Measurements from ENCODE around the gene CTIF. TPM values are rescaled to one million over a fixed set of nuclear protein-coding genes. Genes with fewer than 3 reads are reported as not detected.

Gene CTIF
- total RNA-seq, 1 experiment from 2014 or later = 20.6 TPM

DNA sequence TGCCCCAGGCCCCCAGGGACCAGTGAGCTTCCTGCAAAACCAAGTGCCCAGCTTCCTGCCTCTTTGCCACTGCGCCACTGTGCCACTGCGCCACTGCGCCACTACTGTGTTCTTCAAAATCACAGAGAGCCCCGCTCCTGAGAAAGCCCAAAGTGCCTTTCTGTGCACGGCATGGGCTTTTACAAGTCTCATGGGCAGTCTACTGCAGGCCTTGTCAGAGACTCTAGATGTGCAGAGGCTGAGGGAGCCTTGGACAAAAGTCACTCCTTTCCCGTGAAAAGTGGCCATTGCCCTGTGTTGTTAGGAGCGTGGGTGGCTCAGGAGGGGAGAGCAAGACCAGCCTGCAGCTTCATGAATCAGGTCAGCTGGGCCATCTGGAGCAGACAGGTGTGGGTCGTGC is 231.4 kb downstream of the CTIF start:
- Histone ChIP-seq H3K36me3 (peaks cover 2% of the 10 kb centered on the region; the same call in 1 of the 2 replicates), H3K4me3 (no peak overlapping the region), H3K9me3 (no peaks in the 10 kb centered on the region), H3K27me3 (no peaks in the 10 kb centered on the region)
- DNase-seq = no peak

- DNase-seq = no peak
- Histone ChIP-seq H3K4me3 (no peak overlapping the region), H3K27me3 (no peaks in the 10 kb centered on the region), H3K9me3 (no peaks in the 10 kb centered on the region), H3K36me3 (peaks cover 2% of the 10 kb centered on the region; the same call in 1 of the 2 replicates)
Measured at GRCh38 chr18:48771641-48772375, 233.0 kb downstream of the CTIF start.

GRCh38 chr18:48772457-48772856 is 233.6 kb downstream of the CTIF start:
- Histone ChIP-seq H3K27me3 (no peaks in the 10 kb centered on the region), H3K9me3 (no peaks in the 10 kb centered on the region), H3K36me3 (peaks cover 2% of the 10 kb centered on the region; the same call in 1 of the 2 replicates), H3K4me3 (no peak overlapping the region)
- DNase-seq = no peak

DNA sequence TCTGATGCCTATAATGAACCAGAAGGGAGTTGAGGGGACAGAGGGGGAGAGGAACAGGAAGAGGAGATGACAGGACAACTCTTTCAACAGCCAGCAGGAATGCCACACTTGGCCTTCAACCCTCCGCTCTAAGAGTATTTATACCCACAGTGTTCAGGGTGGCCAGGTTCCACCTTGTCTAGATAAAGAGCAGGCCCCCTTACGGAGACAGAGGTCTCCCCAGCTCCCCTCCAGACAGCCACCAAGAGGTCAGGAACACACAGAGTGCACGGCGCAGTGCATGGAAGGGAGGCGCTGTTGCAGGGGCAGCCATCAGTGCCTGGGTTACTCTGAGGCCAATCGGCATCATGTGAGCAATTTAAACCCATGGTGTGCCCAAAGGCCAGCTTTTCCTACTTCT is 235.0 kb downstream of the CTIF start:
- no peak for DNase-seq
- Histone ChIP-seq H3K9me3 (no peaks in the 10 kb centered on the region), H3K27me3 (no peaks in the 10 kb centered on the region), H3K4me3 (no peak overlapping the region), H3K36me3 (peaks cover 2% of the 10 kb centered on the region; the same call in 1 of the 2 replicates)

GRCh38 chr18:48774941-48775340 is 236.1 kb downstream of the CTIF start:
- Histone ChIP-seq H3K36me3 (peaks cover 2% of the 10 kb centered on the region; the same call in 1 of the 2 replicates), H3K27me3 (no peaks in the 10 kb centered on the region), H3K4me3 (no peak overlapping the region), H3K9me3 (no peaks in the 10 kb centered on the region)
- DNase-seq = no peak

DNA sequence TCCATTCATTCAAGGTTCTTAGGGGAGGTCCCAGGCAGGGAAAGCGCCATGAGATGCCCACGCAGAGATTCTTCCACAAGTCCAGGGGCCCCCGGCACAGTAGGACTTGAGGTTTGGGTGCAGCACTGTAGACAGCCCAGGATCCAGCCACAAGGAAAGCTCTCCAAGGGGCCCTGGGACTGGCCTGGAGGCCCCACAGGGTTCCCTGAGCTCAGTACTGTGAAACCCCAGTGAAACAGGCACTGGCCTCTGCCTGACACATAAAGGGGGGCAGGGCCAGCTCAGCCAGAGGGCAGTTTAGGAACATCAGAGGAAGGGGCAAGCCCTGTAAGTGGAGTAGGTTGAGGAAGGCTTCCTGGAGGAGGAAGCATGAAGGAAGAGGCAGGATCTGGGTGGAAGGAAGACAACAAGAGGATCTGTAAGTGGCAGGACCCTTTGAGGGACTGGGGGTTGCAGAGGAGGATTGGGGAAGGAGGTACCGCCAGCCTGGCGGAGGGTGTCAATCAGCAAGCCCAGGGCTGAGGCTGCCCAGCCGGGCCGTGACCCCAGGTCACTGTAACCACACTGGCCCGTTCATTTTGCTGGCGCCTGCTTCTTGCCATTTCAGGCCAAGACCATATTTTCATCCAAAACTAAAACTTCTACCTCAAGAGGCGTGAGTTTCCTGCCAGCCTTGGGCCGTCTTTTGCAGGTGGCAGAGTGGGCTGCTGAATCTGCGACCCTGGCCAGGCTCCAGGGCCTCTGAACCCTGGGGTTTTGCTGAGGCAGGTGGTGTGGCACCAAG is 236.7 kb downstream of the CTIF start:
- no peak overlapping the region for H3K4me3 ChIP-seq
- DNase-seq = no peak
- H3K36me3 ChIP-seq = peaks cover 2% of the 10 kb centered on the region; the same call in 1 of the 2 replicates
- H3K27me3 ChIP-seq = no peaks in the 10 kb centered on the region
- no peaks in the 10 kb centered on the region for H3K9me3 ChIP-seq

DNA sequence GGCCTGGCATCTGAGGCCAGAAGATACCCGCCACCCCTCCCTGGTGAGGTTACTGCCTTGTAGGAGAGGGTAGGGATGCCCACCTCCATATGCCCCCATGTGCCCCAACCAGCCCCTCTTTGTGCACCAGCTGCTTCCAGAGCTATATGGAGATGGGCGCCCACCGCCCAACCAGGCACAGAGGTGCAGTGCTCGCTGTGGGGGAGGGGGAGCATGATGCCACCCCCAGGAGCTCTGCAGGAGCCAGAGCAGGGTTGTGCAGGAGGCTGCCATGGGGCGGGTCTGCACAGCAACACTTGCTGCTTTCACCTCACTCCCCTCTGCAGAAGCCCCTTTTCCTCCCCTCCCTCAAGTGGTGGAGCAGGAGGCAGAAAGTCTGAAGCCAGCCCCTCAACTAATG is 237.3 kb downstream of the CTIF start:
- H3K9me3 ChIP-seq = no peaks in the 10 kb centered on the region

GRCh38 chr18:48776641-48777025 is 237.8 kb downstream of the CTIF start:
- no peak for DNase-seq
- H3K9me3 ChIP-seq = no peaks in the 10 kb centered on the region
- H3K27me3 ChIP-seq = no peaks in the 10 kb centered on the region
- H3K36me3 ChIP-seq = peaks cover 2% of the 10 kb centered on the region; the same call in 1 of the 2 replicates
- no peak overlapping the region for H3K4me3 ChIP-seq

More for the DNA sequence above, 237.3 kb downstream of the CTIF start:
- peaks cover 2% of the 10 kb centered on the region; the same call in 1 of the 2 replicates for H3K36me3 ChIP-seq
- no peak for DNase-seq
- no peak overlapping the region for H3K4me3 ChIP-seq
- H3K27me3 ChIP-seq = no peaks in the 10 kb centered on the region

DNA sequence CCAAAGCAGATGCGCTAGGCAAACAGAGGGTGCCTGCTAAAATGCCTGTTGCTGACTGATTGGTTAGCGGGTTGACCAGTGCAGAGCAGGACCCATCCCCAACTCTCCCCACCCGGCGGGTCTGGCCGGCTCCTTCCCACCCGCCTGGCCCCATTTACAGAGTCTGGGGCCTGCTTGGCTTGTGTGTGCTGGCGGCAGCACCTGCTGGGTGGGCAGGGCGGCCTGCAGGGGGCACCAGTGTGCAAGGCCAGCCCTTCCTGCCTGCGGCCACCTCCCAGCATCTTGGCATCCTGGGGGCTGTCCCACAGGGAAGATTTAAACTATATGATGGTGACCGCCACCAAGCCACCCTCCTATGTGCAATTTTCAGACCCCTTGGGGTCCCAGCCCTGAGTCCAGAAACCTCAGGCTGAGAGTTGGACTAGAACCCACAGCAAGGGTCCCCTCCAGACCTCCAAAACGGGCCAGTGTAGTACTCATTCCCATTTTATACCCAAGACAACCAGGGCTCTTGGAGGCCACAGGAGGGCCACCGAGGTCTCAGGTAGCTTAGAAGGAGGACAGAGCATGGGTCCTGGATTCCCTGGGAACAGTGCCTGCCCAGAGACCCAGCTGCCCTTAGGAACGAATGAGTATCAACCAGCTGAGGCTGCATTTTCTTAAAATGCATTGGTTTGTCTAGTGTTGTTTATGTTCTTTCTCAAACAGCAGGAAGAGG is 238.4 kb downstream of the CTIF start:
- Histone ChIP-seq H3K9me3 (no peaks in the 10 kb centered on the region), H3K27me3 (no peaks in the 10 kb centered on the region), H3K36me3 (peaks cover 2% of the 10 kb centered on the region; the same call in 1 of the 2 replicates), H3K4me3 (no peak overlapping the region)
- DNase-seq = peak; percentile 28

DNA sequence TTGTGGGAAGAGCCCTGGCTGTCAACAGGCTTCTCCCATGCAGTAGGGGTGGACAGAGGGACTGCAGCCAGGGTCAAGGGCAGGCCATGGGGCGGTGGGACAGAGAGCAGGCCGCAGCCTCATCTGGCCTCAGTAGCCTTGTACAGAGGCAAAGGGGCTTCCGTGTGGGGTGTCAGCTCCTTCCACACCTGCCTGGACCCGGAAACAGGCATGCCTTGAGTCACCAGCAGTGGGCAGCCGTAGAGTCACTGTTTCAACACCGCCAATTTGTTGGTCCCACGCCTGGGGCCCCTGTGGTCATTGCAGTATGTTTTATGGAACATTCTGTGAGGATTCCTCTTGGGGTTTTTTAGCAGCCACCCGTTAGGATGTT is 238.9 kb downstream of the CTIF start:
- Histone ChIP-seq H3K9me3 (no peaks in the 10 kb centered on the region), H3K4me3 (no peak overlapping the region), H3K27me3 (no peaks in the 10 kb centered on the region), H3K36me3 (no peaks in the 10 kb centered on the region)
- no peak for DNase-seq

- no peak for DNase-seq
- Histone ChIP-seq H3K9me3 (no peaks in the 10 kb centered on the region), H3K27me3 (no peaks in the 10 kb centered on the region), H3K36me3 (no peaks in the 10 kb centered on the region), H3K4me3 (no peak overlapping the region)
Measured at GRCh38 chr18:48778344-48779011, 239.6 kb downstream of the CTIF start.

GRCh38 chr18:48779462-48779861 is 240.6 kb downstream of the CTIF start:
- H3K4me3 ChIP-seq = no peak overlapping the region
- H3K36me3 ChIP-seq = no peaks in the 10 kb centered on the region
- DNase-seq = no peak

GRCh38 chr18:48780201-48780912 is 241.5 kb downstream of the CTIF start:
- Histone ChIP-seq H3K36me3 (no peaks in the 10 kb centered on the region; the same call in 1 of the 2 replicates), H3K9me3 (no peaks in the 10 kb centered on the region), H3K4me3 (no peak overlapping the region), H3K27me3 (no peaks in the 10 kb centered on the region)
- no peak for DNase-seq

More at GRCh38 chr18:48779462-48779861, 240.6 kb downstream of the CTIF start:
- Histone ChIP-seq H3K27me3 (no peaks in the 10 kb centered on the region), H3K9me3 (no peaks in the 10 kb centered on the region)

DNA sequence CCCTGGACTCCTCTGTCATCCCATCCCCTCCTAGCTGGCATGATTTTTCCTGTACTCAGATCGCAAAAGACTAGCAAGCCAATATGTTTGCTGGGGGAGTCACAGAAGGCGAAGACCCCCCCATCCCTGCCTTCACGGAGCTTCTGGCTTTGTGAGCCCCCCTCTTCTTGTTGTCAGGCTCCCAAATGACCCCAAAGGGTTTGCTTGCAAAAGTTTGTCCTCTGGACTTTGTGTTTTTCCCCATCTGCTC is 242.0 kb downstream of the CTIF start:
- H3K27me3 ChIP-seq = no peaks in the 10 kb centered on the region
- no peaks in the 10 kb centered on the region; the same call in 1 of the 2 replicates for H3K36me3 ChIP-seq
- DNase-seq = no peak
- no peaks in the 10 kb centered on the region for H3K9me3 ChIP-seq
- H3K4me3 ChIP-seq = no peak overlapping the region

GRCh38 chr18:48781163-48781987 is 242.5 kb downstream of the CTIF start:
- H3K36me3 ChIP-seq = no peaks in the 10 kb centered on the region; the same call in 1 of the 2 replicates

More at GRCh38 chr18:48781163-48781987, 242.5 kb downstream of the CTIF start:
- Histone ChIP-seq H3K4me3 (no peak overlapping the region), H3K9me3 (no peaks in the 10 kb centered on the region), H3K27me3 (no peaks in the 10 kb centered on the region)
- no peak for DNase-seq
